HG03575 (cell line): ENCODE measurements around the gene DMBX1.

Experiments used
- ATAC-seq: cut with Tn5 transposase; IDR thresholded peaks from one replicate; pipeline ENCODE4 v1.9.1; 2021; ENCODE audit not compliant: unreplicated experiment, insufficient number of reproducible peaks, low FRiP score; ENCODE audit errors: extremely low read depth

Gene DMBX1

DNA sequence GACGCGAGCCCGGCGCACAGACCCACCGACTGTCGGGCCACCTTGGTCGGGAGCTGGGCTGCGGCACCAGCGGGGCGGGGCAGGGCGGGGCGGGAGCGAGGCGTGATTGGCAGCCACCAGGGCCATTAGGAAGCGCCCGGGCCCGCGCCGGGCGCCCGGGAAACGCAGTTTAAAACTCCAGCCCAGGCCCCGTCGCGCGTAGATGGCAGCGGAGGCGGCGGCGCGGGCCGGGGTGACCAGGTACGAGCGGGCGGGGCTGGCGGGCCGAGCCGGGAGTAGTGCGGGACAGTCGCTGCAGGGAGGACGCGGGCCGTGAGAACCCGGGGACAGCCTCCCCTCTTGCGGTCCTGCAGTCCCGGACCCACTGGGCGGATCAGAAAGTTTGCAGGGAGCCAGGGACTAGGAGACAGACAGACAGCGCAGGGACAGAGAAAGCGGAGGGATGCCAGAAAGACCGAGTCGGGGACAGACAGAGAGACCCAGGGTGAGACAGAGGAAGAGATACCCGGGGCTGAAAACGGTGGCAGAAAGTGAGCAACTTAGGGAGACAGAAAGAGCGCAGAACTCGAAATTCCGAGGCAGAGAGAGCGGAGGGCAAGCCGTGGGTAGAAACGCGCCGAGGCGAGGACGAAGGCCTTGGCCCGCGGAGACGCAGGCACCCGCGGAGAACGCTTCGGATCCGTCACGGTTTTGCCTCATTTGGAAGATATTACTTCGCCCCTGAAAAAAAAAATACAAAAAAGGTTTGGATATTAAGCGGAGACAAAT lies at the start of gene DMBX1:
DMBX1 (plus strand) TSS at position 199 of the 768 bp plus-strand sequence. CDS start 17,175 bp downstream, outside the sequence.
- no peak for ATAC-seq

DNA sequence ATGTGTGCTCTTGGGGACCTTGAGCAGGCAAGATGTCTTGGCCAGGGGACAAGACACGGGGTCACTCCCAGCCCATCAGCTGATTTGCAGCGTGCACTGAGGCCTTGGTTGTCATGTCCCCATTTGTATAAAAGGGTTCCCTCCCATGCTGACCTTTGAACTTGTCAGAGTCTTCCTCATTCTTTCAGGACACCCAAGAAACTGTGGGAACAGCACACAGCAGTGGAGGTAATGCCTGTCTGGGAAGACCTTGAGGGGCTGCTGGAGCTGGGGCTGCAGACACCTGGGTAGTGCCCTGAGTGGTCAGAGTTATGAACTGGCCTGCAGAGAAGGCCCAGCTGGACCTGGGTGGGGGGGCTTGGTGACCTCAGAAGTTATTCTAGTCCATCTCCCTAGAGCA lies 49.2 kb upstream of the DMBX1 start:
- no peak for ATAC-seq

DNA sequence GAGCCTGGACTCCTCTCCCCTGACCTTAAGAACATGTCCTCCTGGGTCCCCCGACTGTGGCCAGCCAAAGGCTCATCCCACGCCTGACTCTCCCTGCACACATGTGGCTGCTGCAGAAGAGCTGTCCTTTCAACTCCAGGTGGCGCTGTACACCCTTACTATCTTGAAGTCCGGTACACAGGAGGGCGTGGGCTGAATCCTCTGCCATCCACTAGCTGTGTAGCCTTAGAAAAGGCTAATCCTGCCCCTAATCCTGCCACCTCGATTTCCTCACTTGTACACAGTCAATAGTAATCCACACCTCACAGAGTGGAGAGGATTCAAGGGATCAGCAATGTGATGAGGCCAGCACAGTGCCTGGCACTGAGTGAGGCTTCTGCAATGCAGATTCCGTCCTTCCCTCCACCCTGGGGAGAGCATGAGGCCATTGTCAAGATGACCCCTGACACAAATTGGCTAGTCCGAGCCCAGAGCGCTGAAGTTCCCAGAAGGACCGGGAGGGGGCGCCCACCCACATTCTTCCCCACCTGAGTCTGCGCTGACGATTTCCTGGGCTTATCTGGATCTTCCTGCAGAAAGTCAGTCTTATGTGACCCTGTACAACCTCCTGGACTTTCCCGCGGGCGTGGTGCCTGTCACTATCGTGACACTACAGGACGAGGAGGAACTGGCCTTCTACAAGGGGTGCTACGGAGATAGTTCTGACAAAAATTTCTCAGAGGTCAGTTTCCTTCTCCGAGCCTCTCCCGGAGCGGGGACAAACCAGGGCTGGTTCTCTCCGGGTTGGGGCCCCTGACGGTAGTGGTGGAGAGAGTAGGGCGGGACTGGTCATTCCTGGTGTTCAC lies 47.1 kb upstream of the DMBX1 start:
- no peak for ATAC-seq

DNA sequence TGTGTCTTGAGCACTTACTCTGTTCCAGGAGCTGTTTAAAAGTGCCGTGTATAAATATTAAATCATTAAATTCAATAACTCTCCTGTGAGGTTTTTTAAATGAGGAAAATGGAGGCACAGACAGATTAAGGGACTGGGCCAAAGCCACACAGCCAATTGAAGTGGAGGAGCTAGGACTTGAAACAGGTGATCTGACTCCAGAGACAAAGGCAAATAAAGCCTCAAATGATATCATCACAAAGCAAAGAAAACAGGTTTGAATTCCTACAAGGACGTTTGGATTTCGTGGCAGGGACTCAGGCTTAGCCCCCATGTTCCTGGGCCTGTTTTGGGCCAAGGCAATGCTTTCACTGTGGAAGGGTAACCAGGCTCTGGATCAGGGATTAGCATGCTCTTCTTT lies 45.2 kb upstream of the DMBX1 start:
- ATAC-seq, result no peak

DNA sequence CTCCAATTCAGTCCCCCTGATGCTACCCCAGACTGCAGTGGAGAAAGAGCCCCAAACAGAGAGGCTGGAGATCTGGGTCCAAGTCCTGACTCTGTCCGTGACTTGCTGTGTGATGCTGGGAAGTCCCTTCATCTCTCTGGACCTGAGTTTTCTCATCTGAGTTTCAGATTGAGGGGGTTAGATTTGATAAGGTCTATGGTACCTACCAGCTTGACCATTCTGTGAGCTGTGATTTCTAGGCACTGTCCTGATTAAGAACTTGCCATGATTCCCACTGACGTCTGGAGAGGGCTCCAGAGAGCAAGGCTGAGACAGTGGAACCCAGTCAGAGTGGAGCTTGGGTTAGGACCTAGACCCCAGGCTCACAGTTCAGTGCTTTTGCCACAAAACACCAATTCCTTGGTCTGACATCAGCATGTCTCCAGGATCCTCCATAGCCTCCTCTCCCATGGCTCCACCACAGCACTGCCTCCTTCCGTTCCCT lies 43.8 kb upstream of the DMBX1 start:
- ATAC-seq, result no peak

DNA sequence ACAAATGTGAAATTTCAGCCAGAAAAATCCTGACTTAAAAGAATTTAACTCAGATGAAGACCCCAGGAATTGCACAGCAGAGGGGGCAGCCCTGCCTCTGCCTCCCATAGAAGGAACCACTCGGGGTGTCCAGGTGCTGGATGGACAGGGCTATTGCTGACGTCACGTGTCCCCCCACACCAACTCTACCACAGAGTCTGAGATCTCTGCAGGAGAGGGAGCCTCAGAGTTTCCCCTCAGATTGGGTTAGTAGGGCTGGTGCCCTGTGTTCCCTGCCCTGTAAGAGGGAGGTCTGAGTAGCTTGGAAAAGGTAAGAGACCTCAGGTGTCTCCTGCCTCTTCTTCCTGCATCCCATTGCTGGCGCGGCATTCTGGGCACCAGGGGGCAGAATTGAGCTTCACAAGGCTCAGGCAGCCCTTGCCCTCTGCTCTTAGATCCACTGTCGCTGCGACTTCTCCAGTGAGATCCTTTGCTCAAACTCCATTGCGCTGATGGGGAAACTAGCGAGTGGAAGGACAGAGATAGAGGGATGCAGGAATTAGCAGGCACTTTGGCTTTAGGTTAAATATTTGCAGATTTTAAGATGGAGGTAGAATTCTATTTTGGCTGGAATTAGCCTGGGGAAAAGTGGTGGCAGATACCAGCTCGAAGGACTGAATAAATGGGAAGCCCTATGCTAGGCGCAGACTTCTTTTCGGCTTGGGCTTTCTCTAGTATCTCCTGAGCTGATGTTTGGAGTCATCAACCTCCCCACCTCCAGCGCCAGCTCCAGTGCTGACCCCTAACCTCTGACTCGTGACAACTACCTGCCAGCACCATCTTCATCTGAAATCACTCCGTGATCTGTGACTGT lies 42.8 kb upstream of the DMBX1 start:
- ATAC-seq, result no peak

DNA sequence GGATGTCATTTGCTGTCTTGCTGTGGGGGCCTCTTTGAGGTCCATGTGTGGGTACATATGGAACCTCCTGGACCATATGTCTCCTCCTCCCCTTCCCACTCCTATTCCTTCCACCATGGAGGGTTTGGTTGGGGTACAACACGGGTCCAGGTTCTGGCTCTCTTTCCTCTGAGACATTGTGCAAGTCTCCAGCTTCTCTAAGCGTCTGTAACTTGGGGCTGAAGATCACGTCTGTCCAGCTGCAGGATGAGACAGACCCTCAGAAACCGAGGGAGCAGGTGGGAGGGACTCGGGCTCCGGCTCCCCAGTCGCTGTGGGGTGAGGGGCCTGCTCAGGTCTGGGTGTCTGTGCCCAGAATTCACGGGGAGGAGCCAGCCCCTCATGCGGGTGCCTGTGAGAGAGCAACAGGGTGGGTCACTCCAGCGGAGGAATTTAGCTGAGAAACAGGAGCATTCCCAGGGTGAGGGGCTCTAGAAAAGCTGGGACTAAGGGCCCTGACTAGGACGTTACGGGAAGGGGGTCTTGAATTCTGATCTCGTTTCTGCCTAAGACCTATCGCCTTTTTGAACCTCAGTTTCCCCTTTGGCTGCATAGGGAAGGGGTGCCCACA lies 42.0 kb upstream of the DMBX1 start:
- ATAC-seq, result no peak

DNA sequence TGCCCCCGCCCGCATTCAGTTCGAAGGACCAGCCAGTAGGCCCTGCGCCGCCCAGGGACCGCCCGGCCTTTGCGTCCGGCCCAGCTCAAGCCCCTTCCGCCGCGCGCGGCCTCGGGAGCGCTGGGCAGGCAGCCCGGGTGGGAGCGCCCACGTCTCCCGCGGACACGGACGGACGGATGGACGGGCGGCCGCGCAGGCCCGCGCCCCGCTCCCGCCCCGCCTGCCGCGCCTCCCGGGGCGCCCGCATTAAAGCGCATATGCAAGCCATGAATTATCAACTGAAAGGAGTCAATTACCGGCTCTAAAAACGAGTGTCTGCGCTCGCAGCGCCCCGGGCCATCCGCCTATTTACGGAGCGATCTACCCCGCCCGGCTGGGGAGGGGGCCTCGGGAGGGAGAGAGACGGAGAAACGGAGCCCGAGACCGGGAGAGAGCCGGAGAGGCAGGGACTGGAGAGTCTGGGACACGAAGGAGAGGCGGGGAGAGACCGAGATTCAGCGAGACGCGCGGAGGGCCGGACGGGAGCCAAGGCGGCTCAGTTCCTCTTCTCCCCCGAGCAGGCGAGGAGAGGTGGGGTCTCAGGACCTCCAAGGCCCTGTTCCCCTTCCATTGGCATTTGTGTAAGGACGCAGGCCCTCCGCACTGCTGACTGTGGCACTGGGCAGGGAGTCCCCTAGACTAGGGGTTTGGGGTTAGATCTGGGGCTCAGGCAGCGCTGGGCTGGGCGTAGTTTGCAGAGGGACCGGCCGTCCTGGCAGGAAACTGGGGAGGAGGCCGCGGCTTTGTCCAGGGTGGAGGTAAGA lies 41.3 kb upstream of the DMBX1 start:
- no peak for ATAC-seq

DNA sequence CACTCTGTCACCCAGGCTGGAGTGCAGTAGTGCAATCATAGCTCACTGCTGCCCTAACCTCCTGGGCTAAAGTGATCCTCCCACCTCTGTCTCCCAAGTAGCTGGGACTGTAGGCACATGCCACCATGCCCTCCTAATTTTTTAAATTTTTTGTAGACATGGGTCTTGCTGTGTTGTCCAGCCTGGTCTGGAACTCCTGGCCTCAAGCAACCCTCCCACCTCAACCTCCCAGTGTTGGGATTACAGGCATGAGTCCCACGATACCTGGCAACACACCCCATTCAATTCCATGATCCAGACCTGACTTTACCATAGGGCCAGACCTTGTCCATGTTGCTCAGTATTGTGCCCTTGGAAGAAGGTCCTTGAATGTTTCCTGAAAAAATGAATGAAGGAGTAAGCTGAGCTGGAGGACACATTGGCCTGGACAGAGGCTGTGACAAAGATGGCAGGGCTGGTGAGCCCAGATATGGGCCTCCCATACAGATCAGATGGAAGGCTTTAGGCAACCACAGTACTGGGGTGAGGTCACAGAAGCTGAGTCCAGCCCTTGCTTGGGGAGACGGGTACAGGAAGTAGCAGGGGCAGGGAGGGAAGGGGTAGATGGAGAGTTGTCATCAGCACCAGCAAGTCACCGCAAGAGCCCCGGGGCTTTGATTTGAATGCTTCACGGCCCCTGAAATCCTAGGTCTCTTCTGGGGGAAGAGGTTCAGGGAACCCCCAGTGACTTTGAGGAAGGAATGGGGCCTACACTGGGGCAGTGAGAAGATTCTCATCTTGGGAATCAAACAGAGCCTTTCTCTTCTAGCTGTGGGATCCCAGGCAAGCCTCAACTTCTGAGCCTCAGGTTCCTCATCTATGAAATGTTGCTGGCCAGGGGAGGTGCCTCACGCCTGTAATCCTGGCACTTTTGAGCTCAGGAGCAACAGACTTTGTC lies 40.1 kb upstream of the DMBX1 start:
- no peak for ATAC-seq

DNA sequence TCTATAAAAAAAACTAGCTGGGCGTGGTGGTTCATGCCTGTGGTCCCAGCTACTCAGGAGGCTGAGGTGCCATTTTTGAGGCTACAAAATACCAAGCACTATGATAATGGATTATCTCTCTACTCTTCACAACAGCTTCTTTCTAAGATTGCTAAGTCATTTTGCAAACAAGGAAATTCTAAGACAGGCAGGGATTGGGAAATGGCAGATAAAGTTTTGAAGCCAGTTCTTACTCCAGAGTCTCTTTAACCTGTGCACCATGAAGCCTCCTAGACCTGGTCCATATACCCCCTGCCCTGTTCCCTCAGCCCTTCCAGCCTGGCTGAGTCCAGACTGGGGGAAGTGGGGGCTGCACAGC lies 39.5 kb upstream of the DMBX1 start:
- ATAC-seq, result no peak

DNA sequence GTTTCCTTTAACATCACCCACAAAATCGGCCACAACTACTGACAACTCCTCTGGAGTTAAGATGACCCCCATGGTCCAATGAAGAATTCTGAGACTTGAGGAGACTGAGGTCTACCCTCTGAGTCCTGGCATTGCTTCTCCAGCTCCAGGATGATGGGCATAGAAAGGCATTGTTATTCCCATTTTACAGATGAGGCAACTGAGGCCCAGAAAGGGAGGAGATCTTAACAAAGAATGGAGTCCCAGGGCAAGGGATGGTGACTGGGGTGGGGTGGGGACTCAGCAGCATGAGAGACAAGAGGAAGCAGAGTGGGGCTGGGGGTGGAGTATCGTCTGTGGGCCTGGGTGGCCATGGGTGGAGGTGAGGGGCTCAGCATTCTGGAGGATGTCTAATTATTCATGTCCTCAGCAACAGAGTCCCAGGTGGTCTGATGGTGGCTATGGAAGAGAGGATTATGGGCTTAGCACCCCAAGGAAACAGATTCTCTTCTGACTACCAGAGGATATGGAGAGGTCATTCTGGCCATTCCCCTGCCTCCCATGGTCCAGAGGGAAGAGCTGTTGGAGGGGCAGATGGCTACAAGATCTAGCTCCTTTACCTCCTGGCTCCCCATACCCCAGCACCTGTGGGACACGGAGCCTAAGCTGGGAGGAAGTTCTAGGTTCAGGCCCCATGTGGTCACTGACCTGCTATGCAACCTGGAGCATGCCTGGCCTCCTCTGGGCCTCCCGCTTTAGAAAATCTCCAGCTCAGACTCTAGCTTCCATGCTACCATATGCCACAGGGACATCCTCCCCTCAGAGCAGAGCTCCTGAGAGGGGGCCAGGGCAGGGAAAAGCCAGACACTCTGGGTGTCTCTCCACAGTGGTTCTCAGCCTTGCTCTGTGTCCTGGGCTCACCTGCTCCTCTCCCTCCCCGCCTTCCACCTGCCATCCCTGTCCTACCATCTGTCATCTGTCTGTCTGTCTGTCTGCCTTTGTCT lies 37.4 kb upstream of the DMBX1 start:
- no peak for ATAC-seq

DNA sequence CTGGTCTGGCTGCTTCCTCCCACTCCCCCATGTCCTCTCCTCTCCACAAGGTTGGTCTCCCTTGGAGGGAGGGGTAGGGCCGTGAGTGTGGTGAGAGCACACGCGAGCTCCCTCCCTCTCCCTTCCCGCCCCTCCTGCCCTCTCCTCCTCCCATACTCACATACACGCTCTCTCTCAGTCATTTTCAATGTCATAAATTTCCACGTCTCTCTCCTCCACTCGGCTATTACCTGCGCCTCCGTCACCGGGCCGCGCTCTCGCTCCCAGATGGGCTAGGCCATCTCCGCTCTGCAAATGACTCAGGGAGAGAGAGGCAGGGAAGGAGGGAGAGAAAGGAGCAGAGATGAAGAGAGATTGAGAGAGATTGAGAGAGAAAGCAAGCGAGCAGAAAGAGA lies 36.7 kb upstream of the DMBX1 start:
- no peak for ATAC-seq

DNA sequence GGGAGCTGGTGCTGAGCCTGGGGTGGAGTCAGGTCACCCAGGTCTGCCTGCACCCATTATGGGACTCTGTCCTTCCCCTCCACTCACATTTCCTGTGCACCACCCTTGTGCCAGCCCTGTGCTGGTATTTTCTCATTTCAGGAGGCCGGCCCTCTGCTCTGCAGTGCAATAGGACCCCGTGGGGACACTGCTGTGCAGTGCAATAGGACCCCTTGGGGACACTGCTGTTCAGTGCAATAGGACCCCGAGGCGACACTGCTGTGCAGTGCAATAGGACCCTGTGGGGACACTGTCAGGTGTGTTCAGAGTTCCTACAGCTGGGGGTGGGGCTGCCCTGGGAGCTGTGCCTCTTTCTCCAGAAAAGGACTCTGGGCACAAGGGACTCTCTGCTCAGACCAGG lies 36.2 kb upstream of the DMBX1 start:
- no peak for ATAC-seq

DNA sequence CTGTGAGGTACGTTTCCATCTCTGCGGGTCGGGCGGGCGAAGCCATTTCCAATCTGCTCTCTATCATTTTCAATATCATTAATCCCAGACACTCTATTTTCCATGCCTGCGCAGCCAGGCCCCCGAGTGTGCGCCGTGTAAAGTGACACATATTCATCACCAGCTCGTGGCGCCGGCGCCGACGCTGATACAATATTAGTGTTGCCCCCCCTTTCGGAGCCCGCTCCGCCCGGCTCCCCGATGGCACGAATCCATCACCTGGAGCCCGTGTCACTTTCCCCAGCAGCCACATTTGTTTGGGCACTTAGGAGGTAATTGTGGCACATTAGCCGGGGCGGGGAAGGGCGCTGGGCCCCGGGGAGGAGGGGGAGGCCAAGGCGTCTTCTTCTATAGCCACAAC lies 33.7 kb upstream of the DMBX1 start:
- ATAC-seq, result no peak

DNA sequence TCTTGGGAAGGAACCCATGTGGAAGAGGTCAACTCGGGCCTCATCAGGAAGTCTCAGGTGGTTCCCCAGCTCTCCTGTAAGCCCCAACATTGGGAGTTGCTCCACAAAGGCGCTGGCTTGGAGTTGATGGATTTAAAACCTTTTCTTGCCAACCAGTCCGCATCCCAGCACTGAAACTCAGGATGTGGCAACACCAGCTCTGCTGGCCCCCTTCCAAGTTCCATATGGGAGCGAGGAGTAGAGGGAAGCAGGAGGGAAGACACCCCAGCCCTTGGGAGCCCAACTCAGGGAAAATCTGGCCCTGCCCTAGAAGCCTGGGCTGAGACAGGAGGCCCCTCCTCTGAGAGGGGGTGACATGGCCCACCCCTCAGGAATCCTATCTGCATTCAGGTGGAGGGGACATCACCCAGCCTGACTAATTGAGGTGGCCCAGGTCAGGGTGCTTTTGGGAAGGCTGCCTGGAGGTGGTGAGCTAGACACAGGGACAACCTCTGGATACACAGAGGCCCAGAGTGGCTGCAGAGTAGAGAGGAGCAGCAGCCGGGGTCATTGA lies 33.1 kb upstream of the DMBX1 start:
- no peak for ATAC-seq

DNA sequence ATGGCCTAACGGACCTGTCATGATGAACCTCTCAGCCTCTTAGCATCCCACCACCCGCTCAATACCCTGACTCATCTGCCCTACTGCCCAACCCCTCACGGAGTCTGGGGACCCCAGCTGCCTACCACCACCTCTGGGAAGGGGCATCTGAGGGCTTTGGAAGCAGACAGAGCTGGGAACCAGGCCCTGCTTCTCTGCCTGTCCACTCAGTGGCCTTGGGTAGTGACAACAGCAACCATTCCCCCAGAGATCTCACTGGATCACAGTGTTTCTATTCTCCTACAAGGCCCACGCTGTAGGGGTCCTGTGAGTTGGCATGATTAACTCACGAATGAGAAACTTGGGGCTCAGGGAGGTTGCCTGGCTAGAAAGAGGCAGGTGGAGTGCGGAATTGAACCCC lies 32.5 kb upstream of the DMBX1 start:
- no peak for ATAC-seq
